AG04450 (cell line): ENCODE results near the gene TFAP2B. TPM values are rescaled to one million over a fixed set of nuclear protein-coding genes. Genes with fewer than 3 reads are reported as not detected.

Experiments used
- CTCF ChIA-PET: fragments of 300-600, 350-600 bp; formaldehyde crosslinking; extraction: SDS; loops from one replicate; lab custom pipeline; 2022; ENCODE audit warnings: antibody characterized with exemption, inconsistent platforms; lab: Charles Lee
- POLR2A ChIA-PET: fragments of 350-600 bp; formaldehyde crosslinking; extraction: SDS; loops from one replicate; lab custom pipeline; 2021; ENCODE audit warnings: antibody characterized with exemption, inconsistent platforms; lab: Yijun Ruan, JAX
- DNase-seq: peaks from one replicate; pipeline ENCODE4 v3.0.0-alpha.2; 2011; ENCODE audit warnings: low read depth, low spot score
- H3K27ac ChIP-seq: one replicate; pipeline ENCODE4 v1.5.1; 2012; ENCODE audit warnings: low read depth, low read length, control low read depth
- H3K27me3 ChIP-seq: one replicate; pipeline ENCODE4 v1.6.0; 2012; ENCODE audit warnings: low read length; ENCODE audit not compliant: control insufficient read depth, insufficient read depth
- H3K4me3 ChIP-seq: 2 replicates; pipeline ENCODE4 v1.5.1; 2011; ENCODE audit warnings: mild to moderate bottlenecking, low read depth, low read length, control low read depth
- H3K9me3 ChIP-seq: 2 replicates; pipeline ENCODE4 v1.5.1; 2012; ENCODE audit warnings: low read length; ENCODE audit not compliant: control insufficient read depth, insufficient read depth
- polyA plus RNA-seq: library from polyadenylated mRNA; depleted of rRNA; stranded (reverse); fragments of >200 nt; gene quantifications from 2 replicates; pipeline ENCODE4 v1.2.3, GENCODE V29; 2011
- TF ChIP-seq, protein P1 (sequence below): IDR thresholded peaks from 2 replicates; pipeline ENCODE4 v1.5.1; 2011; ENCODE audit warnings: low read depth, low read length, control low read depth, inconsistent platforms

Gene TFAP2B
- polyA plus RNA-seq, 1 experiment, result not detected

DNA sequence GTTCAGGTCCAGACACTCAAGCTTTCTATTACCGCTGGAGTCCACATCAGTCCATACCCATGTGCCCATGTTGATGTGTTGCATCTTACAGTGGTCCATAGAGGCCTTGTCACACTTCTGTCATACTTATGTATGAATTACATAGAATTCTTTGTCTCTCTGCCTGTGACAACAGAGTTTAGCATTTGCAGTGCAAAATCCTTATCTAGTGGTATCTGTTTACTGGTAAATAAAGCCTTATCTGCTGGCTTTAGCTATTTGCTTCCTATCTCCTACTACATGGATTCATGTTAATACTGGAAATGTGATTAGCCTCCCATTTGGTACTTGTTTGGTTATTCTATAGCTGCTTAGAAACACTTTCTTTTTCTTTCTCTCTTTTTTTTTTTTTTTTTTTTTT, 49.8 kb downstream of the TFAP2B start:
- CTCF ChIA-PET, result no interaction called here
- TF ChIP-seq, protein P1, sequence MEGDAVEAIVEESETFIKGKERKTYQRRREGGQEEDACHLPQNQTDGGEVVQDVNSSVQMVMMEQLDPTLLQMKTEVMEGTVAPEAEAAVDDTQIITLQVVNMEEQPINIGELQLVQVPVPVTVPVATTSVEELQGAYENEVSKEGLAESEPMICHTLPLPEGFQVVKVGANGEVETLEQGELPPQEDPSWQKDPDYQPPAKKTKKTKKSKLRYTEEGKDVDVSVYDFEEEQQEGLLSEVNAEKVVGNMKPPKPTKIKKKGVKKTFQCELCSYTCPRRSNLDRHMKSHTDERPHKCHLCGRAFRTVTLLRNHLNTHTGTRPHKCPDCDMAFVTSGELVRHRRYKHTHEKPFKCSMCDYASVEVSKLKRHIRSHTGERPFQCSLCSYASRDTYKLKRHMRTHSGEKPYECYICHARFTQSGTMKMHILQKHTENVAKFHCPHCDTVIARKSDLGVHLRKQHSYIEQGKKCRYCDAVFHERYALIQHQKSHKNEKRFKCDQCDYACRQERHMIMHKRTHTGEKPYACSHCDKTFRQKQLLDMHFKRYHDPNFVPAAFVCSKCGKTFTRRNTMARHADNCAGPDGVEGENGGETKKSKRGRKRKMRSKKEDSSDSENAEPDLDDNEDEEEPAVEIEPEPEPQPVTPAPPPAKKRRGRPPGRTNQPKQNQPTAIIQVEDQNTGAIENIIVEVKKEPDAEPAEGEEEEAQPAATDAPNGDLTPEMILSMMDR, result no peak
- H3K27ac ChIP-seq, result no peak overlapping the region
- H3K27me3 ChIP-seq, result no peaks in the 10 kb centered on the region
- H3K4me3 ChIP-seq, result no peak overlapping the region
- POLR2A ChIA-PET, result no interaction called here
- no peaks in the 10 kb centered on the region for H3K9me3 ChIP-seq
- no peak for DNase-seq

DNA sequence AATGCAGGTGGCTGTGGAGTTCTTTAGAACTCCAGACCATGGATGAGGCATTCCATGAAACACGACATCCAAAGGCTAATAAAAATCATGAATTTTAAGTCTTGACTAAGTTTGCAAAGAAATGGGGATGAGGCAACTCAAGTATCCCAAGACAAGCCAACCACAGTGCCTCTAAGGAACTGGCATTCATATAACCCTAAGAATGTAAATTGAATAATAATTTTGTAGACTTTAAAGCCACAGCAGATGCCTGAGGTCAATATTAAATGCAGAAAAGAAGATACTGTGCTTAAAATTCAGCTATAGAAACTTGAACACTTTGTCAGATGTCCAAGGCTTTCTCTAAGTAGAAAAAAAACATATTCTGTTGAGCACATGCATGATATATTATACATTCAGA, 54.5 kb downstream of the TFAP2B start:
- TF ChIP-seq, protein P1, result no peak
- no peak for DNase-seq
- CTCF ChIA-PET, result no interaction called here
- Histone ChIP-seq H3K9me3 (no peaks in the 10 kb centered on the region), H3K27ac (no peak overlapping the region), H3K27me3 (no peaks in the 10 kb centered on the region), H3K4me3 (no peak overlapping the region)
- POLR2A ChIA-PET, result no interaction called here

DNA sequence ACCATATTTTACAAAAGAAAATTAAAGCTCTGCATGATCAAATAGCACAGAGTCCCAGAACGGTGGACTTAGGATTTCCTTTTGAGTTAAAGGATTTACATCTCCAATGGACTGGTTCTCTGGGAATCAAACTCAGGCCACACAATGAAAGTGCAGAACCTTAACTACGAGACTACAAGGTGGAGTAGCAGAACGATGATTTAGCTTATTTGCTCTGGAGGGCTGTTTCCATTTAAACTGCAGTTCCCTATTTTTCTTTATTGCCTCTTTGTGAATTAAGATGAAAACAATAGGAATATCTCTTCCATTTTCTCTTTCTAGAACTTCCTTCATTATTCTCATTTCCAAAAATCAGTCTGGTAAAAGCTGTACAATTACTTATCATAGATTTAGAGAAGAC, 65.7 kb downstream of the TFAP2B start:
- Histone ChIP-seq H3K27me3 (no peaks in the 10 kb centered on the region), H3K27ac (no peak overlapping the region), H3K4me3 (no peak overlapping the region), H3K9me3 (no peaks in the 10 kb centered on the region; the same call in 1 of the 2 replicates)
- TF ChIP-seq, protein P1, result no peak
- DNase-seq, result no peak
- CTCF ChIA-PET, result no interaction called here
- POLR2A ChIA-PET, result no interaction called here

DNA sequence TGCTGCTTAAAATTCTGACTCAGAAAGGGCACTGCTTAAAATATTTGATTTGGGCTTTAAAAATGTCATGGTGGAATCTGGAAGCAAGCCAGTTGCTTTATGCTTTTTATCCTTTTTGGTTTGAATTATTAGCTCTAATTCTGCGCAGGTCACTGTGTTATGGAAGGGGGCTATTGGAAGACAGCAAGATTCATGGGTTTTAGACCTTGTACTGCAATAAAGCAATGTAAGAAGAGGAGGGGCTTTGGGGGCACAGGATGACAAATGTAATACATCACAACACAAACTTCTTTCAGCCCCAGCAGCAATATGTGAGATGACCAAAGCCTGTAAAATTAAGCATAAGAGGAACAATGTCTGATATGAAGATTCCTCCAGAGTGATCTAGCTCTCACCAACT, 68.4 kb downstream of the TFAP2B start:
- no peaks in the 10 kb centered on the region for H3K27me3 ChIP-seq
- no peak overlapping the region for H3K4me3 ChIP-seq
- H3K9me3 ChIP-seq, result no peaks in the 10 kb centered on the region; the same call in 1 of the 2 replicates
- ChIA-PET CTCF (no interaction called here), POLR2A (no interaction called here)
- no peak for DNase-seq
- H3K27ac ChIP-seq, result no peak overlapping the region
- TF ChIP-seq, protein P1, result no peak

DNA sequence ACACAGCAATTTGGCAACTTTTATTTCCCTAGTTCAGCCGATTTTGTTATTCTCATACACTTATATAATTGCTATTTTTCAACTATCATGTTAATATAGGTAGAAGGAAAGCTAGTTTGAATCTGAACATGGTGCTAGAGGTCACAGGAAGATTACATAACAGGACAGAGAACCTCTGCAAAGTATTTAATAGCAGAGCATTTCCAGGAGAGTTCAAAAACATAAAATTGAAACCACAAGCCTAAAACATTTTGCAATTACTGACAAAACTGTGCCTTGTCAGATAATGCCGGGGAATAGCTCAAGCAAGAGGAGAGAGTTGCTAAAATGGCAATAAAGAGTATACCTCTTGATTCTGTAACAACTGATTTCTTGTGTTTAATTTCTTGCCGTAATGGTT, 70.8 kb downstream of the TFAP2B start:
- TF ChIP-seq, protein P1, result no peak
- H3K27me3 ChIP-seq, result no peaks in the 10 kb centered on the region
- ChIA-PET CTCF (no interaction called here), POLR2A (no interaction called here)
- DNase-seq, result no peak
- H3K4me3 ChIP-seq, result no peak overlapping the region
- no peak overlapping the region for H3K27ac ChIP-seq
- H3K9me3 ChIP-seq, result no peaks in the 10 kb centered on the region; the same call in 1 of the 2 replicates
